Measurements from ENCODE around the gene UNC13B.

DNA sequence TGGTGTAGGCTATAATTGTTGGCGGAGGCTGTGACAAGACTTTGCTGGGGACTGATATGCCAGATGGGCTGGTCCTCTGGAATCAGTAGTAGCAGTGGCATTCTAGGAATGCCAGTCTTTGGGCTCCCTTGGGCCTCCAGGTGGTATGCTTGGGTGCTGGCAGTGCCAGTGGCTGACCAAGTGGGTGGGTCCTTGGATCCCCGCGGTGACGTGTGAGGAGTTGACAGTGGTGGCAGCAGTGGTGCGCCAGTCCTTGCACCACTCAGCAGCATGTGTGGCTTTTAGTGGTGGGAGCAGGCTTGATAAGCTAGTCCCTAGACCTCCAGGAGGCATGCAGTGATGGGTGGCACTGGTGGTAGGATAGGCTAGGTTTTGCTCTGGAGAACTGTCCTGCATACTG is 63.9 kb downstream of the UNC13B start:
- TF ChIP-seq OVOL2 (CRISPR knock-in tag; IDR thresholded peaks at IDR 0.05; ENCODE audit: borderline replicate concordance): no peak
- TF ChIP-seq CTCF (IDR thresholded peaks at IDR 0.05): no peak
